ENCODE measurements around the gene S1PR3. TPM values are rescaled to one million over a fixed set of nuclear protein-coding genes. Genes with fewer than 3 reads are reported as not detected.

The S1PR3 gene
- total RNA-seq, 1 donor from 2014 or later: 3.4 TPM

- Mint-ChIP-seq H3K4me3 (no peak overlapping the region), H3K4me1 (peaks cover 4% of the 10 kb centered on the region), H3K9me3 (no peaks in the 10 kb centered on the region), H3K36me3 (ENCODE audit: low read depth) (no peaks in the 10 kb centered on the region), H3K27me3 (peaks cover 18% of the 10 kb centered on the region), H3K27ac (no peak overlapping the region)
- intact Hi-C loops (cut with micrococcal nuclease): loop anchor here (1.0 to 2.0 kb wide), 2 partner anchors 336 to 408 kb away; no protein-coding TSS in a partner anchor
- peak; percentile 93 for DNase-seq
These were observed 10.0 kb downstream of the S1PR3 start for GRCh38 chr9:89000973-89001916.

GRCh38 chr9:89001917-89002540, 10.8 kb downstream of the S1PR3 start:
- no peaks in the 10 kb centered on the region for H3K9me3 Mint-ChIP-seq
- intact Hi-C loops (cut with micrococcal nuclease): loop anchor here (1.0 to 2.0 kb wide), 2 partner anchors 337 to 409 kb away; no protein-coding TSS in a partner anchor
- H3K36me3 Mint-ChIP-seq (ENCODE audit: low read depth): no peaks in the 10 kb centered on the region
- peaks cover 18% of the 10 kb centered on the region for H3K27me3 Mint-ChIP-seq
- peaks cover 4% of the 10 kb centered on the region for H3K4me1 Mint-ChIP-seq
- H3K27ac Mint-ChIP-seq: no peak overlapping the region
- no peak for DNase-seq
- H3K4me3 Mint-ChIP-seq: no peak overlapping the region

DNA sequence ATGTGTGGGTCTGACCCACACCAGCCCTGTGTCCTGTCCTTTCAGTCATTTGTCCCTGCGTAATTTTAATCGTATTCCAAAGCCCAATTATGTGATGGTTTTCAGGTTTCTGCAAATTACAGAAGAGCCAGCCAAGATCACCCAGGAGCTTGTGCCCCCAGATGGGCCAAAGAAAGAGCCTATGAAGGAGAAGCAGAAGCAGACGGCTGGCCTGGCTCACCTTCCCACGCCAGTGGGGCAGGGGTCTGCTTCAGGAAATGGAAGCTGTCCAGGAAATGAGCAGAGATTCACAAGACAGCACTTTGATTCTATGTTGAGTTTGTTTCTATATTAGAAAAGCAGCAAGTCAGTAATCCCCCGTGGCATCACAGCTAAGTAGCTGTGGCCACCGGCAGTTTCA, 11.7 kb downstream of the S1PR3 start:
- H3K9me3 Mint-ChIP-seq: no peaks in the 10 kb centered on the region
- peaks cover 4% of the 10 kb centered on the region for H3K4me1 Mint-ChIP-seq
- H3K4me3 Mint-ChIP-seq: no peak overlapping the region
- peaks cover 20% of the 10 kb centered on the region for H3K27me3 Mint-ChIP-seq
- H3K36me3 Mint-ChIP-seq (ENCODE audit: low read depth): no peaks in the 10 kb centered on the region
- no peak for DNase-seq
- intact Hi-C loops (cut with micrococcal nuclease): no loop called here
- no peak overlapping the region for H3K27ac Mint-ChIP-seq

- no peaks in the 10 kb centered on the region for H3K9me3 Mint-ChIP-seq
- no peaks in the 10 kb centered on the region for H3K36me3 Mint-ChIP-seq (ENCODE audit: low read depth)
- intact Hi-C loops (cut with micrococcal nuclease): no loop called here
- no peak overlapping the region for H3K4me3 Mint-ChIP-seq
- H3K4me1 Mint-ChIP-seq: peaks cover 4% of the 10 kb centered on the region
- DNase-seq: no peak
- peaks cover 22% of the 10 kb centered on the region for H3K27me3 Mint-ChIP-seq
- no peak overlapping the region for H3K27ac Mint-ChIP-seq
These were observed 14.1 kb downstream of the S1PR3 start for GRCh38 chr9:89005323-89005722.

DNA sequence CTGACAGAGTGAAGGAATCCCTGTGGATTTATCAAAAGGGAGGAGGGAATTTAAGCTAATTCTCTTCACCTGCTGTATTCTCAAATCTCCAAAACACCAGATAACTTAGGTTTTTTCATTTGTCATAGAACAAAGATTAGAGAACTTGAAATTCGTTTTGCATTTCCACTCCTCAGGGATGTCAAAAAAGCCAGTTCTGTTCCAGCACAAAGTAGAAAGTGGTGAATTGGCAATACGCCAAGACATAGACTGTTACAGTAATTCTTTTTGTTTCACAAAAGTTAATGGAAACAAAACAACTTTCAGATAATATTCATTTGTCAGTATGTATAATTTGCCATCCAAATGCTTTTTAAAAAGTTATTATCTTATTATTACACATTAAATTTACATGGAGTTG, 15.0 kb downstream of the S1PR3 start:
- Mint-ChIP-seq H3K27me3 (peaks cover 22% of the 10 kb centered on the region), H3K27ac (no peak overlapping the region), H3K36me3 (ENCODE audit: low read depth) (no peaks in the 10 kb centered on the region), H3K4me3 (no peak overlapping the region), H3K4me1 (no peaks in the 10 kb centered on the region), H3K9me3 (no peaks in the 10 kb centered on the region)
- intact Hi-C loops (cut with micrococcal nuclease): no loop called here
- no peak for DNase-seq

- peaks cover 16% of the 10 kb centered on the region for H3K27me3 Mint-ChIP-seq
- intact Hi-C loops (cut with micrococcal nuclease): no loop called here
- H3K9me3 Mint-ChIP-seq: no peaks in the 10 kb centered on the region
- H3K36me3 Mint-ChIP-seq (ENCODE audit: low read depth): no peaks in the 10 kb centered on the region
- H3K4me3 Mint-ChIP-seq: no peak overlapping the region
- DNase-seq: no peak
- H3K4me1 Mint-ChIP-seq: no peaks in the 10 kb centered on the region
- H3K27ac Mint-ChIP-seq: no peak overlapping the region
These were observed 16.0 kb downstream of the S1PR3 start for GRCh38 chr9:89006996-89007967.

DNA sequence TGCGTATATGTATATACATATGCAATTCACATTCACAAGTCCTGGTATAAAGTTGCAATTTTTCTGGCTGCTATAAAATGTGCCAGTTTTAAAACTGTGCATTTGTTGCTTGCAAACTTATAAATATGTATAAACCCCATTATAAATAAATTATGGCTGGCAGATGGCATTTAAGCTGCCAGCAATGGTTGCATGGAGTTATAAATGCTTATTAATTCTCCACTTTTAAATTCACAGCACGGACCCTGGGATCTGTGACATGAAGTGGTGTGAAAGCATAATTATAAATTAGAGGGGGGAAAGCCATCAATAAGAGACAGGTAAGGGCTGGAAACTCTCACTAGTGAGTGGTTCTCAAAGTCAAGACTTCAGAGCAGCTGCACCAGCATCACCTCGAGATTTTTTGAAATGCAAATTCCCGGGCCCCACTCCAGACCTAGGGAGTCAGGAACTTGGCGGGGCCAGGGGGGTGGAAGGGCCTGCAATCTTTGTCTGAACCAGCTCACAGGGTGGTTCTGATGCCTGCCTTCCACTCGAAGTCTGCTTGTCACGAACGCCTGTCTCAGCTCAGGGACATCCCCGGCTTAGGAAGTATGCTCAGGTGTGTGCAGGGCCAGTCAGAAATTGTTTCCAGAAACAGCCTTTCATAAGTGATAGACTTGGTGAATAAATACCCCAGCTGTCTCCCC, 16.9 kb downstream of the S1PR3 start:
- no peak overlapping the region for H3K27ac Mint-ChIP-seq
- H3K4me1 Mint-ChIP-seq: no peaks in the 10 kb centered on the region
- DNase-seq: no peak
- no peaks in the 10 kb centered on the region for H3K36me3 Mint-ChIP-seq (ENCODE audit: low read depth)
- peaks cover 16% of the 10 kb centered on the region for H3K27me3 Mint-ChIP-seq
- no peak overlapping the region for H3K4me3 Mint-ChIP-seq
- intact Hi-C loops (cut with micrococcal nuclease): no loop called here
- H3K9me3 Mint-ChIP-seq: no peaks in the 10 kb centered on the region

DNA sequence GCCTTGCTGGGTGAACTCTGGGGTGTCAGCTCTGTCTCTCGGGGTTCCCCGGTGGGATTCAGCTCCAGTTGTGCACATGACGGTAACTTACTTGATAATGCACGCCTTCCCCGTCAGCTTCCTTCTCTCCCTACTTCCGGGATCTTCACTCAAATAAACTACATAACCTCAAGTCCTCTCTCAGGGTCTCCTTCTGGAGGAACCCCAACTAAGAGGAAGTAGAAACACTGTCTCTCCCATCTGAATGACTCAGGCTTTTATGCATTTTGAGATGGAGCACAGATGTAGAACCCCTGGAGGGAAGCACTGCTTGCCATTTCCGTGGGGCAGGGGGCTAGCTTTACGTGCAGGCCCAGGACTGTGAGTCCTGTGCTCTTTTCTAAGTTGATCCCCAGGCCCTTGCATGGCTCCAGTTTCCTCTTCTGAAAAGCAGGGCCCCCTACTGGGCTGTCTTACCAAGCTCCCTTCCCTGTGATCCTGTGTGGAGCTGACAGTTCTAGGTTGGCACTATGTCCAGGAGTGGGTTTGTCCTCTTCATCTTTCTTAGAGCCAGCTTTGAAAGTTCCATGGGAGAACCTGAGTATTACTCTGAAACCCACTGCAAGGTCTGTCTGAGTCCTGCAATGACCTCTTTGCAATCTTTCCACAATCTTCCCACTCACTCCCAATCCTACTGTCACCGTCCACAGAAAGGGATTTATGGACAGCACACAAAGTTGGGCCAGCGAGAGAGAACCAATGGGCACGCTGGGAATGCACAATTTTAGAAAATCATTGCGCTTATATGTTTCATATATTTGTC, 17.7 kb downstream of the S1PR3 start:
- Mint-ChIP-seq H3K36me3 (ENCODE audit: low read depth) (no peaks in the 10 kb centered on the region), H3K27me3 (peaks cover 9% of the 10 kb centered on the region), H3K4me1 (no peaks in the 10 kb centered on the region), H3K27ac (no peak overlapping the region), H3K9me3 (no peaks in the 10 kb centered on the region), H3K4me3 (no peak overlapping the region)
- no peak for DNase-seq
- intact Hi-C loops (cut with micrococcal nuclease): no loop called here

DNA sequence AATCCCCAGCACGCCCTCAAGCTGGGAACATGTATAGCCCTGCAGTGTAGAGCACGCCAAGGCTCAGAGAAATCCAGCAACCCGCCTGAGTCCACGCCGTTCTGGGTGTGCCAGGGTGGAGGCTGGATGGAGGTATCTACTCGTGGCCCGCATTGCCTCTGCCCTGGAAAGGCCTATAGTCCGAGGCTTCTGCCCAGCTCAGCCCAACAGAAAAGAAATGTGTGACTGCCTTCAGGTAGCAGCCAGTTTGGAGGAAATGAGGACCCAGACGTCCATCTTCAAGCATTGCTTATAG, 18.2 kb downstream of the S1PR3 start:
- no peak overlapping the region for H3K27ac Mint-ChIP-seq
- no peak overlapping the region for H3K4me3 Mint-ChIP-seq
- no peak for DNase-seq
- intact Hi-C loops (cut with micrococcal nuclease): no loop called here
- H3K9me3 Mint-ChIP-seq: no peaks in the 10 kb centered on the region
- H3K4me1 Mint-ChIP-seq: no peaks in the 10 kb centered on the region
- H3K36me3 Mint-ChIP-seq (ENCODE audit: low read depth): no peaks in the 10 kb centered on the region
- peaks cover 9% of the 10 kb centered on the region for H3K27me3 Mint-ChIP-seq

DNA sequence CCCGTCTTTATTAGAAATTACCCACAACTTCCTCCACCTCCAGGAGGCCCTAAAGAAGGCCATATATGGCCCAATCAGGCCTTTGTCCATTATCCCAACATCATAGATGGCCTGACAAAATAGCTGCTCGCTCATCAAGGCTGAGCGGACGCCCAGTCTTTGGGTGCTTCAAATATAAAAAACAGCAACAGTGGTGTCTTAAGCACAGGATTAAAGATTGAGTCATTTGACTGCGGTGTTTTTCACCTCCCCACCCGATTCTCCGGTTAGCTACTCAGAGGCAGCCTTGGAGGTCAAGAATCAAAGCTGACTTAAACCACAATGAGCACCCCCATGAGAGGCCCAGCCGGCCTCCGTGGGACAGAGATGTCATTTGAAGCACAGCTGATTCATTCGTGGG, 18.8 kb downstream of the S1PR3 start:
- DNase-seq: no peak
- Mint-ChIP-seq H3K27ac (no peak overlapping the region), H3K9me3 (no peaks in the 10 kb centered on the region), H3K4me3 (no peak overlapping the region), H3K36me3 (ENCODE audit: low read depth) (no peaks in the 10 kb centered on the region), H3K27me3 (peaks cover 10% of the 10 kb centered on the region), H3K4me1 (no peaks in the 10 kb centered on the region)
- intact Hi-C loops (cut with micrococcal nuclease): no loop called here

DNA sequence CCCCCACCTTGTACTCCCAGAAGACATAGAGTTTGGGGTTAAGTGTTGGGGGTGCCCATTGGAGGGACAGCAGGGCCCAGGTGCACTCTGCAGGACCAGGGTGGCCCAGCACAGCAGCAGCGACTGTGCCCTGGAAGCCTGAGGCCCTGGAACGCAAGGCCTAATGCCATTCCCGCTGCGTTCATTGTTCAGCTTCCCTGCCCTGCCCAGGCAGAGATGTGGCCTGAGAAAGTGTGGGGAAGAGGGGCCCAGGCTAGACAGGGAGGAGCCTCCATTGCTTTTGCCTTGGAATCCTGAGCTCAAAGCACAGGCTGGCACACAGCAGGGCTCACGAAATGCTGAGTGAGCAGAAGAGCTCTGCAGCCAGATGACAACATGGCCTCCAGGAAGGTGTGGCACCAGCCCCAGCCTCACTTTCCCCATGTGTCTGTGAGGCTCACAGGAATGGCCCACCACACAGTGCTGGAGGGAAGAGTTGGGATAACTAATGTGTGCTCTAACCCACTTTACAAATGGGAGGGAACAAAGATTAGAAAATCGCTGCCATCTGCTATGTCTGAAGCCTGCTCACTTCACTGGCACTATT, 19.4 kb downstream of the S1PR3 start:
- Mint-ChIP-seq H3K27me3 (peaks cover 10% of the 10 kb centered on the region), H3K27ac (no peak overlapping the region), H3K4me1 (no peaks in the 10 kb centered on the region), H3K36me3 (ENCODE audit: low read depth) (no peaks in the 10 kb centered on the region), H3K4me3 (no peak overlapping the region), H3K9me3 (no peaks in the 10 kb centered on the region)
- intact Hi-C loops (cut with micrococcal nuclease): no loop called here
- no peak for DNase-seq

DNA sequence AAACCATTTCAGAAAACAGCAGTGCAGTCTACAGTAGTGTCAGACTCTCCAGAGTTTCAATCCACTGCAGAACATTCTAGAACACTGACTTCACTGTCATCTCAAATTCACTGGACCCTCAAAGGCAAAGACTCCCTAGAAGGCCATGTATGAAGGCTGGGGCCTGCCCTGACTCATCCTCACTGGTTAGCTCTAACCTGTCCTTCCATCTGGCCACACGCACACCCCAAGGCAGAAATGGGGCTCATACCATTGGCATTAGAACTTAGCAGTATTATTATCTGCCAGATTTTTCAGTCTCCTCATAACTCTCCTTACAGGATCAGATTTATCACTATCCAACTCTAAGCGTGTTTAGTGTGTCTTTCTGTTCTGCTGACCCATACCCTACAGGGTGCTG, 20.4 kb downstream of the S1PR3 start:
- DNase-seq: no peak
- H3K36me3 Mint-ChIP-seq (ENCODE audit: low read depth): no peaks in the 10 kb centered on the region
- H3K4me1 Mint-ChIP-seq: no peaks in the 10 kb centered on the region
- H3K27ac Mint-ChIP-seq: no peak overlapping the region
- no peaks in the 10 kb centered on the region for H3K9me3 Mint-ChIP-seq
- intact Hi-C loops (cut with micrococcal nuclease): no loop called here
- H3K27me3 Mint-ChIP-seq: peaks cover 11% of the 10 kb centered on the region
- no peak overlapping the region for H3K4me3 Mint-ChIP-seq
